ENCODE measurements around the gene LTO1. TPM values are rescaled to one million over a fixed set of nuclear protein-coding genes. Genes with fewer than 3 reads are reported as not detected.

LTO1 gene
- total and polyA plus RNA-seq, 2 of the 13 experiments (the other 11 are each of a cell fraction or from before 2014, with no cell fraction given) = 11.8 to 15.0 TPM

DNA sequence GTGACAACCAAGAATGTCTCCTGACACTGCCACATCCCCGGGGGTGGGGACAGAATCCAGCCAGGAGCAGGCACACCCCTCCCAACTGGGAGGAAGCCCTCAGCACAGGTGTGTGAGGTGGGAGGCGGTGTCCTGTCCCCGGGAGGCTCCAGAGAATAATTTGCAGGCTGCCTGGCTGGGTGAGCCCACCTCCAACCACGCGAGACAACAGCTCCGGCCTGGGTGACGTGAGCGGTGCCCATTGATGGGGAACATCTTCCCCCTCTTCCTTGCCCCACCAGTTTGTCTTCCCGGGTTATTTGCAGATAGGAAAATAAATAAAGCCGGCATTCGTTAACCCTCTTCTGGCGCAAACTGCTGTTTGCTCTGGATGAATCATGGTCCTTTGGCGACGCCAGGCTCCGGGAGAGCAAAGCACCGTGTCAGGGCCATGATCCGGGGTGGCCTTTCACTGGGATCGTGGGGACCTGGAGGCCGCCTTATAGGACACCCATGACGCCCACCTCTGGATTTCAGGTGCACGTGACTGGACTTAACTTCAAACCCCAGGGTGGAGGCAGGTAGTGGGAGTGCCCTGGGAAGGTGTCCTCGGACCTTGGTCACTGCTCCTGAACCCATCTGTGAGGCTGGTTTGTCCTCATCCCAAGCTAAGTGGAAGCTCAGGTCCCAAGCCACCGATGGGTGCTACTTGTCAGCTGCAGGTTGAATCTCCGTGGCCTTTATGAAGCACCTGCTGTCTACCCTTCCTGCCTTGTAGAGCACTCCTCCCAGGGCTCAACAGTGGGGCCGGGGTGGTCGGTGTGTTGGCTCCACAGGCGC lies 20.3 kb downstream of the LTO1 start (continued):
- TF ChIP-seq, protein P1, sequence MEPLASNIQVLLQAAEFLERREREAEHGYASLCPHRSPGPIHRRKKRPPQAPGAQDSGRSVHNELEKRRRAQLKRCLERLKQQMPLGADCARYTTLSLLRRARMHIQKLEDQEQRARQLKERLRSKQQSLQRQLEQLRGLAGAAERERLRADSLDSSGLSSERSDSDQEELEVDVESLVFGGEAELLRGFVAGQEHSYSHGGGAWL (CRISPR knock-in tag; IDR thresholded peaks at IDR 0.05) = peak; percentile 29; the same call in 1 of the 2 replicates
- TF ChIP-seq ZNF34 (CRISPR knock-in tag; IDR thresholded peaks at IDR 0.05; ENCODE audit: borderline replicate concordance) = no peak
- 0 out of 2 replicates have a peak, but pooled peaks have one; percentile 47 for TF ChIP-seq RCOR2 (CRISPR knock-in tag; IDR thresholded peaks at IDR 0.05)
- no peak for TF ChIP-seq ZNF780A (CRISPR knock-in tag; IDR thresholded peaks at IDR 0.05)
- 0 out of 2 replicates have a peak, but pooled peaks have one; percentile 92 for TF ChIP-seq FIP1L1 (IDR thresholded peaks at IDR 0.05; ENCODE audit: borderline replicate concordance, insufficient read depth, low read depth, low read length)
- TF ChIP-seq NR2F2 (IDR thresholded peaks at IDR 0.05; ENCODE audit: borderline replicate concordance, low read depth) = peak; percentile 52; the same call in 1 of the 2 replicates
- TF ChIP-seq PHF8 (CRISPR knock-in tag; IDR thresholded peaks at IDR 0.05) = peak; percentile 25; the same call in 1 of the 2 replicates
- peak; percentile 41 for TF ChIP-seq SRSF4 (IDR thresholded peaks at IDR 0.05; ENCODE audit: low read depth, low read length, poor library complexity, severe bottlenecking)
- TF ChIP-seq ZMYM2 (CRISPR knock-in tag; IDR thresholded peaks at IDR 0.05) = 0 out of 2 replicates have a peak, but pooled peaks have one; percentile 53
- TF ChIP-seq ZNF781 (CRISPR knock-in tag; IDR thresholded peaks at IDR 0.05; ENCODE audit: borderline replicate concordance, not compliant biosample characterization) = peak; percentile 54
- TF ChIP-seq ZNF570 (CRISPR knock-in tag; IDR thresholded peaks at IDR 0.05; ENCODE audit: borderline replicate concordance) = no peak
- TF ChIP-seq, protein P2, sequence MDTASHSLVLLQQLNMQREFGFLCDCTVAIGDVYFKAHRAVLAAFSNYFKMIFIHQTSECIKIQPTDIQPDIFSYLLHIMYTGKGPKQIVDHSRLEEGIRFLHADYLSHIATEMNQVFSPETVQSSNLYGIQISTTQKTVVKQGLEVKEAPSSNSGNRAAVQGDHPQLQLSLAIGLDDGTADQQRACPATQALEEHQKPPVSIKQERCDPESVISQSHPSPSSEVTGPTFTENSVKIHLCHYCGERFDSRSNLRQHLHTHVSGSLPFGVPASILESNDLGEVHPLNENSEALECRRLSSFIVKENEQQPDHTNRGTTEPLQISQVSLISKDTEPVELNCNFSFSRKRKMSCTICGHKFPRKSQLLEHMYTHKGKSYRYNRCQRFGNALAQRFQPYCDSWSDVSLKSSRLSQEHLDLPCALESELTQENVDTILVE (CRISPR knock-in tag; IDR thresholded peaks at IDR 0.05) = peak; percentile 83
- TF ChIP-seq ZNF343 (CRISPR knock-in tag; IDR thresholded peaks at IDR 0.05) = 0 out of 2 replicates have a peak, but pooled peaks have one; percentile 14
- peak; percentile 89; the same call in 1 of the 2 replicates for TF ChIP-seq SMYD3 (CRISPR knock-in tag; IDR thresholded peaks at IDR 0.05)
- no peak for TF ChIP-seq NFRKB (IDR thresholded peaks at IDR 0.05)
- peak; percentile 72 for TF ChIP-seq RXRB (CRISPR knock-in tag; IDR thresholded peaks at IDR 0.05; ENCODE audit: borderline replicate concordance)
- peak; percentile 69; the same call in 1 of the 2 replicates for TF ChIP-seq TCF7 (IDR thresholded peaks at IDR 0.05; ENCODE audit: low read depth)
- peak; percentile 78 for TF ChIP-seq ZNF670 (CRISPR knock-in tag; IDR thresholded peaks at IDR 0.05; ENCODE audit: borderline replicate concordance)
- TF ChIP-seq ZNF746 (CRISPR knock-in tag; IDR thresholded peaks at IDR 0.05) = peak; percentile 63
- no peak for TF ChIP-seq HHEX (CRISPR knock-in tag; IDR thresholded peaks at IDR 0.05)
- TF ChIP-seq MAF1 (CRISPR knock-in tag; IDR thresholded peaks at IDR 0.05; ENCODE audit: borderline replicate concordance) = no peak
- TF ChIP-seq SKI (IDR thresholded peaks at IDR 0.05; ENCODE audit: partially characterized antibody) = peak; percentile 64
- peak; percentile 93 for TF ChIP-seq BHLHE40 (IDR thresholded peaks at IDR 0.05; ENCODE audit: low read length)
- TF ChIP-seq, protein P3, sequence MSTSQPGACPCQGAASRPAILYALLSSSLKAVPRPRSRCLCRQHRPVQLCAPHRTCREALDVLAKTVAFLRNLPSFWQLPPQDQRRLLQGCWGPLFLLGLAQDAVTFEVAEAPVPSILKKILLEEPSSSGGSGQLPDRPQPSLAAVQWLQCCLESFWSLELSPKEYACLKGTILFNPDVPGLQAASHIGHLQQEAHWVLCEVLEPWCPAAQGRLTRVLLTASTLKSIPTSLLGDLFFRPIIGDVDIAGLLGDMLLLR (CRISPR knock-in tag; IDR thresholded peaks at IDR 0.05) = no peak
- TF ChIP-seq ESRRA (CRISPR knock-in tag; IDR thresholded peaks at IDR 0.05; ENCODE audit: low read depth) = no peak; the same call in 1 of the 2 replicates
- TF ChIP-seq, protein P4, sequence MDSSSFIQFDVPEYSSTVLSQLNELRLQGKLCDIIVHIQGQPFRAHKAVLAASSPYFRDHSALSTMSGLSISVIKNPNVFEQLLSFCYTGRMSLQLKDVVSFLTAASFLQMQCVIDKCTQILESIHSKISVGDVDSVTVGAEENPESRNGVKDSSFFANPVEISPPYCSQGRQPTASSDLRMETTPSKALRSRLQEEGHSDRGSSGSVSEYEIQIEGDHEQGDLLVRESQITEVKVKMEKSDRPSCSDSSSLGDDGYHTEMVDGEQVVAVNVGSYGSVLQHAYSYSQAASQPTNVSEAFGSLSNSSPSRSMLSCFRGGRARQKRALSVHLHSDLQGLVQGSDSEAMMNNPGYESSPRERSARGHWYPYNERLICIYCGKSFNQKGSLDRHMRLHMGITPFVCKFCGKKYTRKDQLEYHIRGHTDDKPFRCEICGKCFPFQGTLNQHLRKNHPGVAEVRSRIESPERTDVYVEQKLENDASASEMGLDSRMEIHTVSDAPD (CRISPR knock-in tag; IDR thresholded peaks at IDR 0.05) = peak; percentile 99
- TF ChIP-seq GTF3A (CRISPR knock-in tag; conservative IDR thresholded peaks at IDR 0.05) = no peak
- TF ChIP-seq ZFP82 (CRISPR knock-in tag; IDR thresholded peaks at IDR 0.05; ENCODE audit: borderline replicate concordance) = 0 out of 2 replicates have a peak, but pooled peaks have one; percentile 27

All from HepG2 (cell line).